HepG2 (cell line): ENCODE measurements around the gene TRIP6. TPM values are rescaled to one million over a fixed set of nuclear protein-coding genes. Genes with fewer than 3 reads are reported as not detected.

Experiments used
- BRD4 ChIP-seq: sonication (generic); formaldehyde crosslinking; IDR thresholded peaks from 2 replicates; pipeline ENCODE4 v1.4.0; 2020; ENCODE audit warnings: missing genetic modification reagents
- CEBPG ChIP-seq: IDR thresholded peaks from 2 replicates; pipeline ENCODE4 v1.6.1; 2016
- ETV5 ChIP-seq: IDR thresholded peaks from 2 replicates; pipeline ENCODE4 v1.6.1; 2018; ENCODE audit warnings: missing biosample characterization, missing genetic modification reagents, inconsistent platforms, borderline replicate concordance
- FOSL1 ChIP-seq: sonication (generic); formaldehyde crosslinking; IDR thresholded peaks from 2 replicates; pipeline ENCODE4 v1.9.0; 2021; ENCODE audit warnings: missing genetic modification reagents, borderline replicate concordance
- HOXA7 ChIP-seq: sonication (generic); formaldehyde crosslinking; IDR thresholded peaks from 2 replicates; pipeline ENCODE4 v1.8.1; 2022; ENCODE audit warnings: mild to moderate bottlenecking, missing genetic modification reagents, moderate library complexity
- NFKBIZ ChIP-seq: IDR thresholded peaks from 2 replicates; pipeline ENCODE4 v1.6.1; 2018; ENCODE audit warnings: missing genetic modification reagents, missing compliant biosample characterization
- PCBP1 ChIP-seq: fragments of 200-400 bp; formaldehyde crosslinking; IDR thresholded peaks from 2 replicates; pipeline ENCODE4 v1.6.1; 2017; ENCODE audit warnings: mild to moderate bottlenecking, low read depth, low read length, borderline replicate concordance
- SP140L ChIP-seq: sonication (generic); formaldehyde crosslinking; IDR thresholded peaks from 2 replicates; pipeline ENCODE4 v1.4.0; 2020; ENCODE audit warnings: missing genetic modification reagents, borderline replicate concordance
- TOPORS ChIP-seq: sonication (generic); formaldehyde crosslinking; IDR thresholded peaks from 2 replicates; pipeline ENCODE4 v1.8.0; 2023; ENCODE audit warnings: mild to moderate bottlenecking, missing genetic modification reagents
- ZNF20 ChIP-seq: sonication (generic); formaldehyde crosslinking; IDR thresholded peaks from 2 replicates; pipeline ENCODE4 v1.4.0; 2020; ENCODE audit warnings: mild to moderate bottlenecking, moderate library complexity, missing genetic modification reagents
- ZNF230 ChIP-seq: sonication (generic); formaldehyde crosslinking; IDR thresholded peaks from 2 replicates; pipeline ENCODE4 v1.4.0; 2020; ENCODE audit warnings: mild to moderate bottlenecking, missing genetic modification reagents
- ZNF3 ChIP-seq: IDR thresholded peaks from 2 replicates; pipeline ENCODE4 v1.7.0; 2017; ENCODE audit warnings: inconsistent platforms
- ZNF468 ChIP-seq: sonication (generic); formaldehyde crosslinking; IDR thresholded peaks from 2 replicates; pipeline ENCODE4 v1.8.0; 2022; ENCODE audit warnings: mild to moderate bottlenecking, moderate library complexity, missing genetic modification reagents
- ZNF546 ChIP-seq: sonication (generic); formaldehyde crosslinking; conservative IDR thresholded peaks from 2 replicates; pipeline ENCODE4 v1.8.1; 2023; ENCODE audit warnings: mild to moderate bottlenecking, missing genetic modification reagents
- ZNF614 ChIP-seq: IDR thresholded peaks from 2 replicates; pipeline ENCODE4 v1.6.1; 2018; ENCODE audit warnings: missing biosample characterization, missing genetic modification reagents, inconsistent platforms, borderline replicate concordance
- ZNF777 ChIP-seq: sonication (generic); formaldehyde crosslinking; IDR thresholded peaks from 2 replicates; pipeline ENCODE4 v1.4.0; 2020; ENCODE audit warnings: missing genetic modification reagents
- polyA plus RNA-seq, 8 experiments: library from polyadenylated mRNA; depleted of rRNA in 3 of 8; stranded (reverse) in 7 of 8; unstranded in 1 of 8; fragments of >200 nt; fragmentation: Illumina TruSeq in 4 of 8; extraction: Trizol in 4 of 8; gene quantifications; 2 replicates each; pipeline versions ENCODE4 v1.2.1 to v1.2.3, GENCODE V29; 2011 to 2016; ENCODE audit warnings: low read depth in 4 of 8, missing spikeins in 1 of 8, mixed read lengths in 1 of 8; ENCODE audit not compliant: insufficient read depth in 1 of 8
- total RNA-seq, 5 experiments: library from RNA; depleted of rRNA; stranded (reverse); fragments of >200 nt; fragmentation: Illumina TruSeq; extraction: Trizol; gene quantifications; 2 replicates each; pipeline ENCODE4 v1.2.3, GENCODE V29; 2016; ENCODE audit warnings: low read depth in 1 of 5
- TF ChIP-seq, protein P1 (sequence below): sonication (generic); formaldehyde crosslinking; IDR thresholded peaks from 2 replicates; pipeline ENCODE4 v1.5.0; 2020; ENCODE audit warnings: missing genetic modification reagents
- TF ChIP-seq, protein P2 (sequence below): conservative IDR thresholded peaks from 2 replicates; pipeline ENCODE4 v1.6.1; 2018; ENCODE audit warnings: missing genetic modification reagents
- TF ChIP-seq, protein P3 (sequence below): sonication (generic); formaldehyde crosslinking; IDR thresholded peaks from 2 replicates; pipeline ENCODE4 v1.8.0; 2022; ENCODE audit warnings: mild to moderate bottlenecking, missing genetic modification reagents, borderline replicate concordance
- TF ChIP-seq, protein P4 (sequence below): sonication (generic); formaldehyde crosslinking; IDR thresholded peaks from 2 replicates; pipeline ENCODE4 v1.4.0; 2020; ENCODE audit warnings: missing genetic modification reagents
- TF ChIP-seq, protein P5 (sequence below): sonication (generic); formaldehyde crosslinking; IDR thresholded peaks from 2 replicates; pipeline ENCODE4 v1.4.0; 2020; ENCODE audit warnings: missing genetic modification reagents, mild to moderate bottlenecking, borderline replicate concordance

Gene TRIP6
- total and polyA plus RNA-seq, 2 of the 13 experiments (the other 11 are each of a cell fraction or from before 2014, with no cell fraction given): 0.34 to 0.38 TPM

DNA sequence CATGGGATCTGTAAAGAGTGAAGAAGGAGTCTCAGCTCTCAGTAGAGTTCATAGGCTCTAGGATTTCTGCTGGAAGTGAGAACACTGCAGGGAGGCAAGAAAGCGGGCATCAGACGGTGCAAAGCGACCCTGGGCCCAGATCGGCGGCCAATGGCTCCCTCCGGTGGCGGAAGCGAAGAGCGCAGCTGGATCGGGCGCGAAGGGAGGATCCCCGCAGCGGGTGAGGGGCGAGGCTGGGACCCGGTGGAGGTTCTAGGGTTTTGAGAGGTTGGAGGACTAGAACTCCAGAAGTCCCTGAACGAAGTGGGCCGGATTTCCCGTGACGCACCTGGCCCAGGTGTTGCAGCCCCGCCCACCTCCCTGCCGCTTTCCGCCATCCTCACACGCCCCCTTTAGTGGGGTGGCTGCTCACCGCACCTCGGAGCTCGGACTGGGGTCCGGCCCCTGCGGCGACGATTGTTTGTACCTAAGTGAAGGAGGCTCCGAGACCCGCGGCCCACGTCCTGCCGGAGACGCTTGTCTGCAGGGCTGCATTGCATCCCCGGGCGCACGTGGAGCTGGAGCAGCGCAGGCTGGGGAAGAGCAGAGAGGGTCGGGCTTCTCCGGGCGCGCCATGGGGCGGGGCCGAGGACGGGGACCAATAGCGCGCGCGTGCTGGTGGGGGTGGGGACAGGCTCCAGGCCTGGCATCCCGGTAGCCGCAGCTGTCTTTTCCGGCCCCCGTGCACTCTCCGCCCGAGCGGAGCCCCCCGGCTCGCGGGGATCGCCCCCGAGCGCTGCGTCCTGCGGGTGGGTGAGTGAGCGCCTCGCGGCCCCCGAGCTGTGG is 14.9 kb upstream of the TRIP6 start, which contains the start of gene SLC12A9 (continued):
- TF ChIP-seq TOPORS (CRISPR knock-in tag) (no peak), ETV5 (CRISPR knock-in tag) (no peak), ZNF468 (CRISPR knock-in tag) (0 out of 2 replicates have a peak, but pooled peaks have one; percentile 48), FOSL1 (CRISPR knock-in tag) (no peak), PCBP1 (no peak), CEBPG (CRISPR knock-in tag) (no peak), HOXA7 (no peak), NFKBIZ (CRISPR knock-in tag) (no peak), ZNF3 (CRISPR knock-in tag) (no peak), BRD4 (CRISPR knock-in tag) (no peak), ZNF546 (CRISPR knock-in tag) (no peak; the same call in none of the 2 replicates), ZNF777 (CRISPR knock-in tag) (peak; percentile 13; the same call in 1 of the 2 replicates), ZNF614 (CRISPR knock-in tag) (no peak), ZNF230 (0 out of 2 replicates have a peak, but pooled peaks have one; percentile 78), ZNF20 (CRISPR knock-in tag) (no peak), SP140L (CRISPR knock-in tag) (no peak)
- TF ChIP-seq, protein P1, sequence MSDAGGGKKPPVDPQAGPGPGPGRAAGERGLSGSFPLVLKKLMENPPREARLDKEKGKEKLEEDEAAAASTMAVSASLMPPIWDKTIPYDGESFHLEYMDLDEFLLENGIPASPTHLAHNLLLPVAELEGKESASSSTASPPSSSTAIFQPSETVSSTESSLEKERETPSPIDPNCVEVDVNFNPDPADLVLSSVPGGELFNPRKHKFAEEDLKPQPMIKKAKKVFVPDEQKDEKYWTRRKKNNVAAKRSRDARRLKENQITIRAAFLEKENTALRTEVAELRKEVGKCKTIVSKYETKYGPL (CRISPR knock-in tag): no peak
- TF ChIP-seq, protein P2, sequence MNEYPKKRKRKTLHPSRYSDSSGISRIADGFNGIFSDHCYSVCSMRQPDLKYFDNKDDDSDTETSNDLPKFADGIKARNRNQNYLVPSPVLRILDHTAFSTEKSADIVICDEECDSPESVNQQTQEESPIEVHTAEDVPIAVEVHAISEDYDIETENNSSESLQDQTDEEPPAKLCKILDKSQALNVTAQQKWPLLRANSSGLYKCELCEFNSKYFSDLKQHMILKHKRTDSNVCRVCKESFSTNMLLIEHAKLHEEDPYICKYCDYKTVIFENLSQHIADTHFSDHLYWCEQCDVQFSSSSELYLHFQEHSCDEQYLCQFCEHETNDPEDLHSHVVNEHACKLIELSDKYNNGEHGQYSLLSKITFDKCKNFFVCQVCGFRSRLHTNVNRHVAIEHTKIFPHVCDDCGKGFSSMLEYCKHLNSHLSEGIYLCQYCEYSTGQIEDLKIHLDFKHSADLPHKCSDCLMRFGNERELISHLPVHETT (CRISPR knock-in tag): no peak
- TF ChIP-seq, protein P3, sequence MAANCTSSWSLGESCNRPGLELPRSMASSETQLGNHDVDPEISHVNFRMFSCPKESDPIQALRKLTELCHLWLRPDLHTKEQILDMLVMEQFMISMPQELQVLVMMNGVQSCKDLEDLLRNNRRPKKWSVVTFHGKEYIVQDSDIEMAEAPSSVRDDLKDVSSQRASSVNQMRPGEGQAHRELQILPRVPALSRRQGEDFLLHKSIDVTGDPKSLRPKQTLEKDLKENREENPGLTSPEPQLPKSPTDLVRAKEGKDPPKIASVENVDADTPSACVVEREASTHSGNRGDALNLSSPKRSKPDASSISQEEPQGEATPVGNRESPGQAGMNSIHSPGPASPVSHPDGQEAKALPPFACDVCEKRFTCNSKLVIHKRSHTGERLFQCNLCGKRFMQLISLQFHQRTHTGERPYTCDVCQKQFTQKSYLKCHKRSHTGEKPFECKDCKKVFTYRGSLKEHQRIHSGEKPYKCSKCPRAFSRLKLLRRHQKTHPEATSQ (CRISPR knock-in tag): no peak
- TF ChIP-seq, protein P4, sequence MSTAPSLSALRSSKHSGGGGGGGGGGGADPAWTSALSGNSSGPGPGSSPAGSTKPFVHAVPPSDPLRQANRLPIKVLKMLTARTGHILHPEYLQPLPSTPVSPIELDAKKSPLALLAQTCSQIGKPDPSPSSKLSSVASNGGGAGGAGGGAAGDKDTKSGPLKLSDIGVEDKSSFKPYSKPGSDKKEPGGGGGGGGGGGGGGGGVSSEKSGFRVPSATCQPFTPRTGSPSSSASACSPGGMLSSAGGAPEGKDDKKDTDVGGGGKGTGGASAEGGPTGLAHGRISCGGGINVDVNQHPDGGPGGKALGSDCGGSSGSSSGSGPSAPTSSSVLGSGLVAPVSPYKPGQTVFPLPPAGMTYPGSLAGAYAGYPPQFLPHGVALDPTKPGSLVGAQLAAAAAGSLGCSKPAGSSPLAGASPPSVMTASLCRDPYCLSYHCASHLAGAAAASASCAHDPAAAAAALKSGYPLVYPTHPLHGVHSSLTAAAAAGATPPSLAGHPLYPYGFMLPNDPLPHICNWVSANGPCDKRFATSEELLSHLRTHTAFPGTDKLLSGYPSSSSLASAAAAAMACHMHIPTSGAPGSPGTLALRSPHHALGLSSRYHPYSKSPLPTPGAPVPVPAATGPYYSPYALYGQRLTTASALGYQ: no peak; the same call in 1 of the 2 replicates
- TF ChIP-seq, protein P5, sequence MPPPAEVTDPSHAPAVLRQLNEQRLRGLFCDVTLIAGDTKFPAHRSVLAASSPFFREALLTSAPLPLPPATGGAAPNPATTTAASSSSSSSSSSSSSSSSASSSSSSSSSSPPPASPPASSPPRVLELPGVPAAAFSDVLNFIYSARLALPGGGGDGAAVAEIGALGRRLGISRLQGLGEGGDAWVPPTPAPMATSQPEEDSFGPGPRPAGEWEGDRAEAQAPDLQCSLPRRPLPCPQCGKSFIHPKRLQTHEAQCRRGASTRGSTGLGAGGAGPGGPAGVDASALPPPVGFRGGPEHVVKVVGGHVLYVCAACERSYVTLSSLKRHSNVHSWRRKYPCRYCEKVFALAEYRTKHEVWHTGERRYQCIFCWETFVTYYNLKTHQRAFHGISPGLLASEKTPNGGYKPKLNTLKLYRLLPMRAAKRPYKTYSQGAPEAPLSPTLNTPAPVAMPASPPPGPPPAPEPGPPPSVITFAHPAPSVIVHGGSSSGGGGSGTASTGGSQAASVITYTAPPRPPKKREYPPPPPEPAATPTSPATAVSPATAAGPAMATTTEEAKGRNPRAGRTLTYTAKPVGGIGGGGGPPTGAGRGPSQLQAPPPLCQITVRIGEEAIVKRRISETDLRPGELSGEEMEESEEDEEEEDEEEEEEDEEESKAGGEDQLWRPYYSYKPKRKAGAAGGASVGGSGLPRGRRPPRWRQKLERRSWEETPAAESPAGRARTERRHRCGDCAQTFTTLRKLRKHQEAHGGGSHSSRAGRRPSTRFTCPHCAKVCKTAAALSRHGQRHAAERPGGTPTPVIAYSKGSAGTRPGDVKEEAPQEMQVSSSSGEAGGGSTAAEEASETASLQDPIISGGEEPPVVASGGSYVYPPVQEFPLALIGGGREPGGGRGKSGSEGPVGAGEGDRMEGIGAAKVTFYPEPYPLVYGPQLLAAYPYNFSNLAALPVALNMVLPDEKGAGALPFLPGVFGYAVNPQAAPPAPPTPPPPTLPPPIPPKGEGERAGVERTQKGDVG (CRISPR knock-in tag): peak; percentile 76; the same call in 1 of the 2 replicates
